ENCODE data around the gene SMAD1. TPM values are rescaled to one million over a fixed set of nuclear protein-coding genes. Genes with fewer than 3 reads are reported as not detected.

The SMAD1 gene
- total RNA-seq, 1 donor from 2014 or later: 26.3 TPM

- Mint-ChIP-seq H3K9me3 (ENCODE audit: low read depth) (no peaks in the 10 kb centered on the region), H3K27me3 (no peaks in the 10 kb centered on the region)
- no peak for TF ChIP-seq CTCF (IDR thresholded peaks at IDR 0.05; ENCODE audit: unreplicated experiment)
Measured at GRCh38 chr4:145492376-145492775, 10.7 kb downstream of the SMAD1 start.

GRCh38 chr4:145493166-145493565 lies 11.5 kb downstream of the SMAD1 start:
- Mint-ChIP-seq H3K27me3 (no peaks in the 10 kb centered on the region), H3K36me3 (ENCODE audit: insufficient read depth) (no peaks in the 10 kb centered on the region), H3K4me1 (ENCODE audit: low read depth) (peaks cover 8% of the 10 kb centered on the region), H3K4me3 (ENCODE audit: low read depth) (no peak overlapping the region), H3K9me3 (ENCODE audit: low read depth) (no peaks in the 10 kb centered on the region), H3K27ac (no peak overlapping the region)
- TF ChIP-seq CTCF (IDR thresholded peaks at IDR 0.05; ENCODE audit: unreplicated experiment): no peak
- DNase-seq (ENCODE audit: low spot score, unreplicated experiment): no peak

More at GRCh38 chr4:145492376-145492775, 10.7 kb downstream of the SMAD1 start:
- no peak overlapping the region for H3K27ac Mint-ChIP-seq
- H3K4me1 Mint-ChIP-seq (ENCODE audit: low read depth): peaks cover 6% of the 10 kb centered on the region
- H3K4me3 Mint-ChIP-seq (ENCODE audit: low read depth): no peak overlapping the region
- H3K36me3 Mint-ChIP-seq (ENCODE audit: insufficient read depth): no peaks in the 10 kb centered on the region
- no peak for DNase-seq (ENCODE audit: low spot score, unreplicated experiment)

GRCh38 chr4:145494666-145495270 lies 13.1 kb downstream of the SMAD1 start:
- no peak for TF ChIP-seq CTCF (IDR thresholded peaks at IDR 0.05; ENCODE audit: unreplicated experiment)
- Mint-ChIP-seq H3K4me3 (ENCODE audit: low read depth) (no peak overlapping the region), H3K27me3 (no peaks in the 10 kb centered on the region), H3K36me3 (ENCODE audit: insufficient read depth) (peaks cover 1% of the 10 kb centered on the region), H3K27ac (no peak overlapping the region), H3K9me3 (ENCODE audit: low read depth) (no peaks in the 10 kb centered on the region), H3K4me1 (ENCODE audit: low read depth) (peaks cover 8% of the 10 kb centered on the region)
- DNase-seq (ENCODE audit: low spot score, unreplicated experiment): no peak

- no peak for TF ChIP-seq CTCF (IDR thresholded peaks at IDR 0.05; ENCODE audit: unreplicated experiment)
- H3K27me3 Mint-ChIP-seq: no peaks in the 10 kb centered on the region
- no peak for DNase-seq (ENCODE audit: low spot score, unreplicated experiment)
Measured at GRCh38 chr4:145496292-145496691, 14.6 kb downstream of the SMAD1 start.

GRCh38 chr4:145497199-145498149 lies 15.8 kb downstream of the SMAD1 start:
- Mint-ChIP-seq H3K9me3 (ENCODE audit: low read depth) (no peaks in the 10 kb centered on the region), H3K36me3 (ENCODE audit: insufficient read depth) (peaks cover 1% of the 10 kb centered on the region), H3K4me3 (ENCODE audit: low read depth) (no peak overlapping the region), H3K4me1 (ENCODE audit: low read depth) (peaks cover 14% of the 10 kb centered on the region), H3K27me3 (no peaks in the 10 kb centered on the region), H3K27ac (no peak overlapping the region)
- DNase-seq (ENCODE audit: low spot score, unreplicated experiment): no peak
- no peak for TF ChIP-seq CTCF (IDR thresholded peaks at IDR 0.05; ENCODE audit: unreplicated experiment)

More at GRCh38 chr4:145496292-145496691, 14.6 kb downstream of the SMAD1 start:
- Mint-ChIP-seq H3K27ac (no peak overlapping the region), H3K4me3 (ENCODE audit: low read depth) (no peak overlapping the region), H3K4me1 (ENCODE audit: low read depth) (peaks cover 13% of the 10 kb centered on the region), H3K9me3 (ENCODE audit: low read depth) (no peaks in the 10 kb centered on the region), H3K36me3 (ENCODE audit: insufficient read depth) (peaks cover 1% of the 10 kb centered on the region)

All from progenitor cell of endocrine pancreas (in vitro differentiated cells).